ENCODE results near the gene OTOP2.

OTOP2 gene

GRCh38 chr17:74935585-74936469 is 11.8 kb downstream of the OTOP2 start, which contains the start of gene OTOP3:
TSS of gene OTOP3 (plus strand) at chr17:74935898. CDS start at chr17:74935922, 24 bp downstream.
- Histone ChIP-seq H3K4me3 (ENCODE audit: low read length) (peak within 1 kb of the TSS; percentile 25), H3K36me3 (ENCODE audit: control insufficient read depth, low read depth, low read length) (no peaks in the 10 kb centered on the region), H3K4me1 (ENCODE audit: control insufficient read depth, low read depth, low read length) (no peaks in the 10 kb centered on the region), H3K27me3 (ENCODE audit: control insufficient read depth, insufficient read depth, low read length) (peaks cover 73% of the 10 kb centered on the region), H3K27ac (ENCODE audit: low read length) (no peak within 1 kb of the TSS), H3K9me3 (ENCODE audit: control insufficient read depth, low read depth, low read length) (no peaks in the 10 kb centered on the region), H3K9ac (ENCODE audit: low read length) (no peak within 1 kb of the TSS)

GRCh38 chr17:74936470-74936799 is 12.4 kb downstream of the OTOP2 start:
- no peaks in the 10 kb centered on the region for H3K9me3 ChIP-seq (ENCODE audit: control insufficient read depth, low read depth, low read length)

GRCh38 chr17:74937064-74938051 is 13.3 kb downstream of the OTOP2 start:
- peaks cover 70% of the 10 kb centered on the region for H3K27me3 ChIP-seq (ENCODE audit: control insufficient read depth, insufficient read depth, low read length)
- no peaks in the 10 kb centered on the region for H3K4me1 ChIP-seq (ENCODE audit: control insufficient read depth, low read depth, low read length)
- H3K9ac ChIP-seq (ENCODE audit: low read length) = no peak overlapping the region
- H3K36me3 ChIP-seq (ENCODE audit: control insufficient read depth, low read depth, low read length) = no peaks in the 10 kb centered on the region
- H3K9me3 ChIP-seq (ENCODE audit: control insufficient read depth, low read depth, low read length) = no peaks in the 10 kb centered on the region
- no peak overlapping the region for H3K4me3 ChIP-seq (ENCODE audit: low read length)
- no peak overlapping the region for H3K27ac ChIP-seq (ENCODE audit: low read length)

More at GRCh38 chr17:74936470-74936799, 12.4 kb downstream of the OTOP2 start:
- Histone ChIP-seq H3K27ac (ENCODE audit: low read length) (no peak overlapping the region), H3K27me3 (ENCODE audit: control insufficient read depth, insufficient read depth, low read length) (peaks cover 73% of the 10 kb centered on the region), H3K4me1 (ENCODE audit: control insufficient read depth, low read depth, low read length) (no peaks in the 10 kb centered on the region), H3K36me3 (ENCODE audit: control insufficient read depth, low read depth, low read length) (no peaks in the 10 kb centered on the region), H3K4me3 (ENCODE audit: low read length) (no peak overlapping the region), H3K9ac (ENCODE audit: low read length) (no peak overlapping the region)

GRCh38 chr17:74938194-74938950 is 14.3 kb downstream of the OTOP2 start:
- Histone ChIP-seq H3K4me3 (ENCODE audit: low read length) (no peak overlapping the region), H3K9ac (ENCODE audit: low read length) (no peak overlapping the region), H3K9me3 (ENCODE audit: control insufficient read depth, low read depth, low read length) (no peaks in the 10 kb centered on the region), H3K27ac (ENCODE audit: low read length) (no peak overlapping the region), H3K4me1 (ENCODE audit: control insufficient read depth, low read depth, low read length) (no peaks in the 10 kb centered on the region), H3K36me3 (ENCODE audit: control insufficient read depth, low read depth, low read length) (no peaks in the 10 kb centered on the region), H3K27me3 (ENCODE audit: control insufficient read depth, insufficient read depth, low read length) (peaks cover 60% of the 10 kb centered on the region)

GRCh38 chr17:74939534-74939933 is 15.5 kb downstream of the OTOP2 start:
- Histone ChIP-seq H3K4me3 (ENCODE audit: low read length) (no peak overlapping the region), H3K36me3 (ENCODE audit: control insufficient read depth, low read depth, low read length) (no peaks in the 10 kb centered on the region), H3K9ac (ENCODE audit: low read length) (no peak overlapping the region), H3K4me1 (ENCODE audit: control insufficient read depth, low read depth, low read length) (no peaks in the 10 kb centered on the region), H3K27ac (ENCODE audit: low read length) (no peak overlapping the region), H3K9me3 (ENCODE audit: control insufficient read depth, low read depth, low read length) (no peaks in the 10 kb centered on the region), H3K27me3 (ENCODE audit: control insufficient read depth, insufficient read depth, low read length) (peaks cover 48% of the 10 kb centered on the region)

GRCh38 chr17:74941128-74941725 is 17.2 kb downstream of the OTOP2 start:
- Histone ChIP-seq H3K9ac (ENCODE audit: low read length) (no peak overlapping the region), H3K4me3 (ENCODE audit: low read length) (no peak overlapping the region), H3K36me3 (ENCODE audit: control insufficient read depth, low read depth, low read length) (no peaks in the 10 kb centered on the region), H3K27ac (ENCODE audit: low read length) (no peak overlapping the region), H3K27me3 (ENCODE audit: control insufficient read depth, insufficient read depth, low read length) (peaks cover 31% of the 10 kb centered on the region), H3K4me1 (ENCODE audit: control insufficient read depth, low read depth, low read length) (no peaks in the 10 kb centered on the region), H3K9me3 (ENCODE audit: control insufficient read depth, low read depth, low read length) (no peaks in the 10 kb centered on the region)

- no peaks in the 10 kb centered on the region for H3K4me1 ChIP-seq (ENCODE audit: control insufficient read depth, low read depth, low read length)
- no peaks in the 10 kb centered on the region for H3K36me3 ChIP-seq (ENCODE audit: control insufficient read depth, low read depth, low read length)
- H3K27ac ChIP-seq (ENCODE audit: low read length) = no peak overlapping the region
- H3K27me3 ChIP-seq (ENCODE audit: control insufficient read depth, insufficient read depth, low read length) = peaks cover 4% of the 10 kb centered on the region
- H3K4me3 ChIP-seq (ENCODE audit: low read length) = no peak overlapping the region
- H3K9me3 ChIP-seq (ENCODE audit: control insufficient read depth, low read depth, low read length) = no peaks in the 10 kb centered on the region
- H3K9ac ChIP-seq (ENCODE audit: low read length) = no peak overlapping the region
Observed at GRCh38 chr17:74943808-74944522, 19.9 kb downstream of the OTOP2 start.

GRCh38 chr17:74945543-74945942 is 21.5 kb downstream of the OTOP2 start:
- no peaks in the 10 kb centered on the region for H3K4me1 ChIP-seq (ENCODE audit: control insufficient read depth, low read depth, low read length)
- H3K9me3 ChIP-seq (ENCODE audit: control insufficient read depth, low read depth, low read length) = no peaks in the 10 kb centered on the region
- H3K27ac ChIP-seq (ENCODE audit: low read length) = no peak overlapping the region
- H3K9ac ChIP-seq (ENCODE audit: low read length) = no peak overlapping the region
- no peak overlapping the region for H3K4me3 ChIP-seq (ENCODE audit: low read length)
- no peaks in the 10 kb centered on the region for H3K27me3 ChIP-seq (ENCODE audit: control insufficient read depth, insufficient read depth, low read length)
- no peaks in the 10 kb centered on the region for H3K36me3 ChIP-seq (ENCODE audit: control insufficient read depth, low read depth, low read length)

GRCh38 chr17:74946641-74947040 is 22.6 kb downstream of the OTOP2 start:
- H3K4me3 ChIP-seq (ENCODE audit: low read length) = no peak overlapping the region
- H3K27me3 ChIP-seq (ENCODE audit: control insufficient read depth, insufficient read depth, low read length) = no peaks in the 10 kb centered on the region
- H3K9ac ChIP-seq (ENCODE audit: low read length) = no peak overlapping the region
- no peaks in the 10 kb centered on the region for H3K4me1 ChIP-seq (ENCODE audit: control insufficient read depth, low read depth, low read length)
- no peak overlapping the region for H3K27ac ChIP-seq (ENCODE audit: low read length)
- H3K9me3 ChIP-seq (ENCODE audit: control insufficient read depth, low read depth, low read length) = no peaks in the 10 kb centered on the region
- no peaks in the 10 kb centered on the region for H3K36me3 ChIP-seq (ENCODE audit: control insufficient read depth, low read depth, low read length)

GRCh38 chr17:74947041-74947754 is 23.1 kb downstream of the OTOP2 start:
- Histone ChIP-seq H3K27ac (ENCODE audit: low read length) (no peak overlapping the region), H3K9ac (ENCODE audit: low read length) (no peak overlapping the region), H3K9me3 (ENCODE audit: control insufficient read depth, low read depth, low read length) (no peaks in the 10 kb centered on the region), H3K36me3 (ENCODE audit: control insufficient read depth, low read depth, low read length) (no peaks in the 10 kb centered on the region), H3K27me3 (ENCODE audit: control insufficient read depth, insufficient read depth, low read length) (peaks cover under 1% of the 10 kb centered on the region), H3K4me3 (ENCODE audit: low read length) (no peak overlapping the region), H3K4me1 (ENCODE audit: control insufficient read depth, low read depth, low read length) (no peaks in the 10 kb centered on the region)

Measured in iPS-18a (cell line).